Measurements from ENCODE around the gene STK11. TPM values are rescaled to one million over a fixed set of nuclear protein-coding genes. Genes with fewer than 3 reads are reported as not detected.

STK11 gene
- total RNA-seq, 4 donors from 2014 or later: 52.5 to 91.2 (median 68.7) TPM

DNA sequence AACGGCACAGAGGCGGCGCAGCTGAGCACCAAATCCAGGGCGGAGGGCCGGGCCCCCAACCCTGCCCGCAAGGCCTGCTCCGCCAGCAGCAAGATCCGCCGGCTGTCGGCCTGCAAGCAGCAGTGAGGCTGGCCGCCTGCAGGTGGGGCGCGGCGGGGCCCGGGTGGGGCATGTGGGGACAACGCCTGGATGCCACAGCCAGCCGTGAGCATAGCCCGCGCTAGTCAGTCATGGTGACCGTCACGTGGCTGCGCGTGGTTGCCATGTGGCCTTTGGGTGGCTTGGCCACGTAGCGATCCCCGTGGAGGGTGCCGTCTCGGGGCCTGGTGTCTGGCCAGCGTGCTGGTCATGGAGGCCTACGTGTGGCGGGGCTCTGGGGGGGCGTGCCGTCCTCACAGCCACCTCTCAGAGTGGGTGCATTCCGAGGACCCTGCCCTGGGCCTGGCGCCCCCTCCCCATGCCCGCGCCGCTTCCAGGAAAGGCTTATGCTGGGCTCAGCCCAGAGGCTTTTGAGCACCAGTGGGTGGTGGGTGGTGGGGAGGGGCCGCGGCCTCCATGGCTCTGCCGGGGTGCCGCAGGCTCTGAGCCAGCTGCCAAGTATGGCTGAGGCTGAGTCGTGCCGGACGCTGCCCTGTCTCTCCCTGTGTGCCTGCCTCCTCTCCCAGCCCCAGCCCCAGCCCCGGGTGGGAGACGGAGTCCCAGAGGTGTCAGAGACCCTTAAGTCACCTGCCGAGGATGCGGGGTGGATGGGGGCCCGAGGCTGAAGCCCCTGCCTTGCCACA lies 21.1 kb downstream of the STK11 start:
- TF ChIP-seq, protein P1, sequence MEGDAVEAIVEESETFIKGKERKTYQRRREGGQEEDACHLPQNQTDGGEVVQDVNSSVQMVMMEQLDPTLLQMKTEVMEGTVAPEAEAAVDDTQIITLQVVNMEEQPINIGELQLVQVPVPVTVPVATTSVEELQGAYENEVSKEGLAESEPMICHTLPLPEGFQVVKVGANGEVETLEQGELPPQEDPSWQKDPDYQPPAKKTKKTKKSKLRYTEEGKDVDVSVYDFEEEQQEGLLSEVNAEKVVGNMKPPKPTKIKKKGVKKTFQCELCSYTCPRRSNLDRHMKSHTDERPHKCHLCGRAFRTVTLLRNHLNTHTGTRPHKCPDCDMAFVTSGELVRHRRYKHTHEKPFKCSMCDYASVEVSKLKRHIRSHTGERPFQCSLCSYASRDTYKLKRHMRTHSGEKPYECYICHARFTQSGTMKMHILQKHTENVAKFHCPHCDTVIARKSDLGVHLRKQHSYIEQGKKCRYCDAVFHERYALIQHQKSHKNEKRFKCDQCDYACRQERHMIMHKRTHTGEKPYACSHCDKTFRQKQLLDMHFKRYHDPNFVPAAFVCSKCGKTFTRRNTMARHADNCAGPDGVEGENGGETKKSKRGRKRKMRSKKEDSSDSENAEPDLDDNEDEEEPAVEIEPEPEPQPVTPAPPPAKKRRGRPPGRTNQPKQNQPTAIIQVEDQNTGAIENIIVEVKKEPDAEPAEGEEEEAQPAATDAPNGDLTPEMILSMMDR (IDR thresholded peaks at IDR 0.05): no peak
- no peak for TF ChIP-seq POLR2A (IDR thresholded peaks at IDR 0.05)
- no peak for TF ChIP-seq EP300 (IDR thresholded peaks at IDR 0.05)
- WGBS, 2 donors: 83 to 90% methylated on average over 20 to 25 of the region's 50 CpGs
- no peaks in the 10 kb centered on the region for H3K9me3 ChIP-seq
- no peak for DNase-seq (ENCODE audit: low spot score in 2 of 2)
- H3K27me3 ChIP-seq: no peaks in the 10 kb centered on the region
- H3K27ac ChIP-seq: peak overlapping the region in 1 of 4 donors; percentile 93
- peaks cover 0 to 31% (median 9%) of the 10 kb centered on the region in 4 donors for H3K4me1 ChIP-seq
- peaks cover 0 to 74% (median 6%) of the 10 kb centered on the region in 3 donors for H3K36me3 ChIP-seq
- no peak overlapping the region for H3K4me3 ChIP-seq

DNA sequence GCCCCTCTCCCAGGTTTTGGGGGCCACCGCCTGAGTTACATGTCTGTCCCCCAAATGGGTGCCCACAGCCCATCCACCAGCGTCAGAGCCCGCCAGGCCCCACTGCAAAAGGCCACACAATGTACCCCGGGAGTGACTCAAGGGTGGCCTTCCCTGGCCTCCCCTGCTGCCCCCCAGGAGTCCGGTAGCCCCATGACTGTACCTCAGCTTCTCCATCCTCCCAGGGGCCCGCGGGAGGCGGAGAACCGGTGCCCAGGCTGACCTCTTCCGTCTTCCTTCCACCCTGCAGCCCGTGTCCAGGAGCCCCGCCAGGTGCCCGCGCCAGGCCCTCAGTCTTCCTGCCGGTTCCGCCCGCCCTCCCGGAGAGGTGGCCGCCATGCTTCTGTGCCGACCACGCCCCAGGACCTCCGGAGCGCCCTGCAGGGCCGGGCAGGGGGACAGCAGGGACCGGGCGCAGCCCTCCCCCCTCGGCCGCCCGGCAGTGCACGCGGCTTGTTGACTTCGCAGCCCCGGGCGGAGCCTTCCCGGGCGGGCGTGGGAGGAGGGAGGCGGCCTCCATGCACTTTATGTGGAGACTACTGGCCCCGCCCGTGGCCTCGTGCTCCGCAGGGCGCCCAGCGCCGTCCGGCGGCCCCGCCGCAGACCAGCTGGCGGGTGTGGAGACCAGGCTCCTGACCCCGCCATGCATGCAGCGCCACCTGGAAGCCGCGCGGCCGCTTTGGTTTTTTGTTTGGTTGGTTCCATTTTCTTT lies 21.9 kb downstream of the STK11 start:
- H3K36me3 ChIP-seq: peaks cover 0 to 67% (median 6%) of the 10 kb centered on the region in 3 donors
- H3K27me3 ChIP-seq: no peaks in the 10 kb centered on the region
- DNase-seq (ENCODE audit: low spot score in 2 of 2): no peak
- peaks cover 0 to 28% (median 3%) of the 10 kb centered on the region in 4 donors for H3K4me1 ChIP-seq
- no peak for TF ChIP-seq POLR2A (IDR thresholded peaks at IDR 0.05)
- TF ChIP-seq EP300 (IDR thresholded peaks at IDR 0.05): no peak
- TF ChIP-seq, protein P1 (IDR thresholded peaks at IDR 0.05): no peak
- 90 to 91% methylated on average over 39 to 51 of the region's 56 CpGs for WGBS, 2 donors
- peak overlapping the region in 1 of 4 donors; percentile 28 for H3K27ac ChIP-seq
- H3K9me3 ChIP-seq: no peaks in the 10 kb centered on the region
- no peak overlapping the region for H3K4me3 ChIP-seq

DNA sequence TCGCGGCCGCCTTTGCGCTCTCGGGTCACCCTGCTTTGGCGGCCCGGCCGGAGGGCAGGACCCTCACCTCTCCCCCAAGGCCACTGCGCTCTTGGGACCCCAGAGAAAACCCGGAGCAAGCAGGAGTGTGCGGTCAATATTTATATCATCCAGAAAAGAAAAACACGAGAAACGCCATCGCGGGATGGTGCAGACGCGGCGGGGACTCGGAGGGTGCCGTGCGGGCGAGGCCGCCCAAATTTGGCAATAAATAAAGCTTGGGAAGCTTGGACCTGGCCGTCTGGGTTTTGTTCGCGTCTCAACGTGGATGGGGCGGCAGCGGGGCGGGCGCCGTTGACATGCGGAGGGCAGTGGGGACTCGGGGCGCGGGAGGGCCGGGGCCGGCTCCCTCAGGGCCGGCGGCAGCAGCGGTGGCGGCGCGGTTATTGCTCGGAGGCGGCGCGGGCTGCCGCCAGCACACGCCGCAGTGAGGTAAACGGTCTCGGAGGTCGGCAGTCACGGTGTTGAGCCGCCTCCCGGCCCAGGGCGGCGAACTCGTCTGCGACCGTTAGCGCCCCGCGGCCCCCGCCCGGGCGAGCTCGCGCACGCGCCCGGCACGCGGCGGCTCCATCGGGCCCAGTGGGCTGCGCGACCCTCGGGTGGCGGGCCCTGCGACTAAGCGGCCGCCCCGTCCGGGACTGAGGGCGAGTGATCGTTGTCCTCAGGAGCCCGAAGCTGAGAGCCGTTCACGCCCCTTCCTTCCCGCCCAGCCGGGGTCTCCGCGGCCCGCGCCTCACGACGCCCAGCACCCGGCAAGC lies 22.8 kb downstream of the STK11 start:
- Histone ChIP-seq H3K36me3 (peaks cover 0 to 58% (median 6%) of the 10 kb centered on the region in 3 donors), H3K9me3 (no peaks in the 10 kb centered on the region), H3K27me3 (no peaks in the 10 kb centered on the region), H3K27ac (no peak overlapping the region), H3K4me1 (peaks cover 0 to 28% (median 8%) of the 10 kb centered on the region in 4 donors), H3K4me3 (no peak overlapping the region)
- no peak for DNase-seq (ENCODE audit: low spot score in 2 of 2)
- WGBS, 2 donors: 95 to 96% methylated on average over 100 of the region's 100 CpGs
- TF ChIP-seq POLR2A (IDR thresholded peaks at IDR 0.05) (no peak), EP300 (IDR thresholded peaks at IDR 0.05) (no peak)
- TF ChIP-seq, protein P1 (IDR thresholded peaks at IDR 0.05): no peak

DNA sequence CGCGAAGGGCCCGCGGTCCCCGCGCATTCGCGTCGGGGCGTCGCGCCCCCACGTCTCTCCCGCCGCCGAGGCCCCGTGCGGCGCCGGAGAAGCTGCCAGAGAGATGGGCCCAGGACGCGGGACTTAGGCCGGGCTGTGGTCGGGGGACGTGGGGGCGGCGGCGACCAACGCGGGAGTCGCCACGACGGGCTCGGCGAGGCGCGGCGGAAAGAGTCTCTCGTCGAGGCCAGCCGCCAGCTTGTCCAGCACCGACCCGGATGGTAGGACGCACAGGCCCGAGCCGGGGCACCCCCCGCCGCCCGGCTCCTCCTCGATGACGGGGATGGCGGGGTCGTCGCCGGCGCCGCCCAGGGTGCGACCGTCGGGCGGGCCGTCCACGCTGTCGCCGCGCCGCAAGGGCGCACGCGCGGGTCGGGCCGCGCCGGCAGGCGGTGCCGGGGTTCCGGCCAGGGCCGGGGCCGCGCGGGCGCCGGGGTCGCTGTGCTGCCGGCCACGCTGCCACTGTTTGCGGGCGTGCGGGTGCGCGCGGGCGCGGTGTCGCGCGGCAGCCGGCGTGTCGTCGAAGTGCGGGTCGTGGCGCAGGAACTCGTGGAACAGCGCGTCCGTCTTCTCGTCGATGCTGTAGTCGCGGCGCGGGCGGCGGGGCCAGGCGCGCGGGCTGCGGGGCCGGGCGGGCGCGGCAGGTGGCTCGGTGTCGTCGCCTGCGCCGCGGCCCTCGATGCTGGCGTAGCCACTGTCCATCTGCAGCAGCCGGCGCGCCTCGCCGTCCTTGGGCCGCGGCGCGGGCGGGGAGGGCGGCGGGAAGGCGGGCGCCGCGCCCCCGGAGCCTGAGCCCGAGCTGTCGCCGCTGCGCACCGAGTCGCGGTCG lies 23.7 kb downstream of the STK11 start:
- TF ChIP-seq POLR2A (IDR thresholded peaks at IDR 0.05) (no peak), EP300 (IDR thresholded peaks at IDR 0.05) (no peak)
- TF ChIP-seq, protein P1 (IDR thresholded peaks at IDR 0.05): no peak
- WGBS, 2 donors: 96% methylated on average over 149 to 158 of the region's 158 CpGs
- Histone ChIP-seq H3K9me3 (no peaks in the 10 kb centered on the region), H3K27me3 (no peaks in the 10 kb centered on the region), H3K36me3 (peaks cover 0 to 56% (median 6%) of the 10 kb centered on the region in 3 donors), H3K4me1 (peaks cover 0 to 28% (median 7%) of the 10 kb centered on the region in 4 donors), H3K4me3 (no peak overlapping the region), H3K27ac (no peak overlapping the region)
- no peak for DNase-seq (ENCODE audit: low spot score in 2 of 2)
